HepG2 (cell line): Measurements from ENCODE around the gene COL26A1. TPM values are rescaled to one million over a fixed set of nuclear protein-coding genes. Genes with fewer than 3 reads are reported as not detected.

Source experiments
- ARID2 ChIP-seq: sonication (generic); formaldehyde crosslinking; IDR thresholded peaks from 2 replicates; pipeline ENCODE4 v1.8.1; 2022; ENCODE audit warnings: mild to moderate bottlenecking, missing genetic modification reagents, borderline replicate concordance
- CCAR2 ChIP-seq: fragments of 200-400 bp; formaldehyde crosslinking; optimal IDR thresholded peaks from 2 replicates; pipeline ENCODE3; 2018; ENCODE audit warnings: low read depth, mild to moderate bottlenecking, low read length, moderate library complexity
- FOXC1 ChIP-seq: sonication (generic); formaldehyde crosslinking; IDR thresholded peaks from 2 replicates; pipeline ENCODE4 v1.8.0; 2022; ENCODE audit warnings: mild to moderate bottlenecking, missing genetic modification reagents, borderline replicate concordance
- HNF4A ChIP-seq: sonication (generic); formaldehyde crosslinking; IDR thresholded peaks from 2 replicates; pipeline ENCODE4 v1.4.0; 2020; ENCODE audit warnings: missing genetic modification reagents
- HNF4G ChIP-seq, 2 experiments: sonication (generic) in 1 of 2; formaldehyde crosslinking in 1 of 2; IDR thresholded peaks; 2 replicates each; pipeline versions ENCODE4 v1.4.0 to v1.6.1; 2011 to 2020; ENCODE audit warnings: borderline replicate concordance in 2 of 2, low read depth in 2 of 2, mild to moderate bottlenecking in 2 of 2, low read length in 1 of 2, missing genetic modification reagents in 1 of 2, moderate library complexity in 1 of 2
- HOXA9 ChIP-seq: sonication (generic); formaldehyde crosslinking; IDR thresholded peaks from 2 replicates; pipeline ENCODE4 v1.8.1; 2022; ENCODE audit warnings: missing genetic modification reagents, mild to moderate bottlenecking, moderate library complexity, borderline replicate concordance
- NFE2L1 ChIP-seq: sonication (generic); formaldehyde crosslinking; IDR thresholded peaks from 2 replicates; pipeline ENCODE4 v1.4.0; 2020; ENCODE audit warnings: missing genetic modification reagents, mild to moderate bottlenecking, borderline replicate concordance
- PHF20 ChIP-seq: sonication (generic); formaldehyde crosslinking; IDR thresholded peaks from 2 replicates; pipeline ENCODE4 v1.5.0; 2020; ENCODE audit warnings: mild to moderate bottlenecking, missing genetic modification reagents
- PRMT3 ChIP-seq: sonication (generic); formaldehyde crosslinking; IDR thresholded peaks from 2 replicates; pipeline ENCODE4 v1.8.1; 2022; ENCODE audit warnings: low read depth, mild to moderate bottlenecking, moderate library complexity, missing genetic modification reagents, borderline replicate concordance
- RFXANK ChIP-seq: IDR thresholded peaks from 2 replicates; pipeline ENCODE4 v1.6.1; 2016
- RXRB ChIP-seq: IDR thresholded peaks from 2 replicates; pipeline ENCODE4 v1.6.1; 2016; ENCODE audit warnings: borderline replicate concordance, missing genetic modification reagents, missing compliant biosample characterization
- SOX5 ChIP-seq: IDR thresholded peaks from 2 replicates; pipeline ENCODE4 v1.6.1; 2016; ENCODE audit warnings: borderline replicate concordance
- THAP8 ChIP-seq: sonication (generic); formaldehyde crosslinking; IDR thresholded peaks from 2 replicates; pipeline ENCODE4 v1.5.1; 2020; ENCODE audit warnings: missing genetic modification reagents, mild to moderate bottlenecking, borderline replicate concordance
- YEATS4 ChIP-seq: sonication (generic); formaldehyde crosslinking; IDR thresholded peaks from 2 replicates; pipeline ENCODE4 v1.4.0; 2020; ENCODE audit warnings: missing genetic modification reagents, borderline replicate concordance
- ZNF225 ChIP-seq: sonication (generic); formaldehyde crosslinking; IDR thresholded peaks from 2 replicates; pipeline ENCODE4 v1.4.0; 2020; ENCODE audit warnings: mild to moderate bottlenecking, missing genetic modification reagents
- ZNF501 ChIP-seq: sonication (generic); formaldehyde crosslinking; IDR thresholded peaks from 2 replicates; pipeline ENCODE4 v1.5.1; 2020; ENCODE audit warnings: mild to moderate bottlenecking, moderate library complexity, missing genetic modification reagents
- ZNF510 ChIP-seq: sonication (generic); formaldehyde crosslinking; IDR thresholded peaks from 2 replicates; pipeline ENCODE4 v1.4.0; 2020; ENCODE audit warnings: low read depth, mild to moderate bottlenecking, missing genetic modification reagents
- ZNF703 ChIP-seq: sonication (generic); formaldehyde crosslinking; IDR thresholded peaks from 2 replicates; pipeline ENCODE4 v1.5.1; 2020; ENCODE audit warnings: missing genetic modification reagents, mild to moderate bottlenecking, moderate library complexity, borderline replicate concordance
- polyA plus RNA-seq, 8 experiments: library from polyadenylated mRNA; depleted of rRNA in 3 of 8; stranded (reverse) in 7 of 8; unstranded in 1 of 8; fragments of >200 nt; fragmentation: Illumina TruSeq in 4 of 8; extraction: Trizol in 4 of 8; gene quantifications; 2 replicates each; pipeline versions ENCODE4 v1.2.1 to v1.2.3, GENCODE V29; 2011 to 2016; ENCODE audit warnings: low read depth in 4 of 8, missing spikeins in 1 of 8, mixed read lengths in 1 of 8; ENCODE audit not compliant: insufficient read depth in 1 of 8
- total RNA-seq, 5 experiments: library from RNA; depleted of rRNA; stranded (reverse); fragments of >200 nt; fragmentation: Illumina TruSeq; extraction: Trizol; gene quantifications; 2 replicates each; pipeline ENCODE4 v1.2.3, GENCODE V29; 2016; ENCODE audit warnings: low read depth in 1 of 5
- TF ChIP-seq, protein P1 (sequence below): sonication (generic); formaldehyde crosslinking; IDR thresholded peaks from 2 replicates; pipeline ENCODE4 v1.9.0; 2022; ENCODE audit warnings: missing genetic modification reagents, mild to moderate bottlenecking, borderline replicate concordance
- TF ChIP-seq, protein P2 (sequence below): sonication (generic); formaldehyde crosslinking; IDR thresholded peaks from 2 replicates; pipeline ENCODE4 v1.4.0; 2020; ENCODE audit warnings: mild to moderate bottlenecking, missing genetic modification reagents
- TF ChIP-seq, protein P3 (sequence below): sonication (generic); formaldehyde crosslinking; IDR thresholded peaks from 2 replicates; pipeline ENCODE4 v1.4.0; 2020; ENCODE audit warnings: missing genetic modification reagents
- TF ChIP-seq, protein P4 (sequence below): IDR thresholded peaks from 2 replicates; pipeline ENCODE4 v1.6.1; 2016

The COL26A1 gene
- total and polyA plus RNA-seq, 2 of the 13 experiments (the other 11 are each of a cell fraction or from before 2014, with no cell fraction given) = 7.8 to 9.2 TPM

GRCh38 chr7:101537205-101537604 is 174.5 kb downstream of the COL26A1 start (continued):
- TF ChIP-seq, protein P1, sequence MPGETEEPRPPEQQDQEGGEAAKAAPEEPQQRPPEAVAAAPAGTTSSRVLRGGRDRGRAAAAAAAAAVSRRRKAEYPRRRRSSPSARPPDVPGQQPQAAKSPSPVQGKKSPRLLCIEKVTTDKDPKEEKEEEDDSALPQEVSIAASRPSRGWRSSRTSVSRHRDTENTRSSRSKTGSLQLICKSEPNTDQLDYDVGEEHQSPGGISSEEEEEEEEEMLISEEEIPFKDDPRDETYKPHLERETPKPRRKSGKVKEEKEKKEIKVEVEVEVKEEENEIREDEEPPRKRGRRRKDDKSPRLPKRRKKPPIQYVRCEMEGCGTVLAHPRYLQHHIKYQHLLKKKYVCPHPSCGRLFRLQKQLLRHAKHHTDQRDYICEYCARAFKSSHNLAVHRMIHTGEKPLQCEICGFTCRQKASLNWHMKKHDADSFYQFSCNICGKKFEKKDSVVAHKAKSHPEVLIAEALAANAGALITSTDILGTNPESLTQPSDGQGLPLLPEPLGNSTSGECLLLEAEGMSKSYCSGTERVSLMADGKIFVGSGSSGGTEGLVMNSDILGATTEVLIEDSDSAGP (CRISPR knock-in tag) = peak; percentile 11; the same call in 1 of the 2 replicates
- peak; percentile 41; the same call in 1 of the 2 replicates for TF ChIP-seq HNF4G (IDR thresholded peaks at IDR 0.05; ENCODE audit: borderline replicate concordance, low read depth, low read length)
- no peak for TF ChIP-seq HNF4G (CRISPR knock-in tag; IDR thresholded peaks at IDR 0.05; ENCODE audit: borderline replicate concordance, low read depth)
- no peak; the same call in 1 of the 2 replicates for TF ChIP-seq SOX5 (CRISPR knock-in tag)
- TF ChIP-seq PHF20 = no peak
- no peak for TF ChIP-seq THAP8 (CRISPR knock-in tag)
- TF ChIP-seq ZNF510 (CRISPR knock-in tag) = no peak
- TF ChIP-seq PRMT3 = no peak
- peak; percentile 71 for TF ChIP-seq HNF4A (CRISPR knock-in tag)
- no peak for TF ChIP-seq ARID2 (CRISPR knock-in tag)
- TF ChIP-seq ZNF501 = no peak
- TF ChIP-seq ZNF703 = no peak
- no peak for TF ChIP-seq ZNF225 (CRISPR knock-in tag)
- no peak for TF ChIP-seq YEATS4 (CRISPR knock-in tag)
- TF ChIP-seq FOXC1 = 0 out of 2 replicates have a peak, but pooled peaks have one; percentile 0
- TF ChIP-seq, protein P2, sequence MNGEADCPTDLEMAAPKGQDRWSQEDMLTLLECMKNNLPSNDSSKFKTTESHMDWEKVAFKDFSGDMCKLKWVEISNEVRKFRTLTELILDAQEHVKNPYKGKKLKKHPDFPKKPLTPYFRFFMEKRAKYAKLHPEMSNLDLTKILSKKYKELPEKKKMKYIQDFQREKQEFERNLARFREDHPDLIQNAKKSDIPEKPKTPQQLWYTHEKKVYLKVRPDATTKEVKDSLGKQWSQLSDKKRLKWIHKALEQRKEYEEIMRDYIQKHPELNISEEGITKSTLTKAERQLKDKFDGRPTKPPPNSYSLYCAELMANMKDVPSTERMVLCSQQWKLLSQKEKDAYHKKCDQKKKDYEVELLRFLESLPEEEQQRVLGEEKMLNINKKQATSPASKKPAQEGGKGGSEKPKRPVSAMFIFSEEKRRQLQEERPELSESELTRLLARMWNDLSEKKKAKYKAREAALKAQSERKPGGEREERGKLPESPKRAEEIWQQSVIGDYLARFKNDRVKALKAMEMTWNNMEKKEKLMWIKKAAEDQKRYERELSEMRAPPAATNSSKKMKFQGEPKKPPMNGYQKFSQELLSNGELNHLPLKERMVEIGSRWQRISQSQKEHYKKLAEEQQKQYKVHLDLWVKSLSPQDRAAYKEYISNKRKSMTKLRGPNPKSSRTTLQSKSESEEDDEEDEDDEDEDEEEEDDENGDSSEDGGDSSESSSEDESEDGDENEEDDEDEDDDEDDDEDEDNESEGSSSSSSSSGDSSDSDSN (CRISPR knock-in tag) = no peak
- no peak for TF ChIP-seq NFE2L1
- TF ChIP-seq RXRB (CRISPR knock-in tag) = peak; percentile 56; the same call in 1 of the 2 replicates
- no peak for TF ChIP-seq RFXANK (CRISPR knock-in tag)
- TF ChIP-seq, protein P3, sequence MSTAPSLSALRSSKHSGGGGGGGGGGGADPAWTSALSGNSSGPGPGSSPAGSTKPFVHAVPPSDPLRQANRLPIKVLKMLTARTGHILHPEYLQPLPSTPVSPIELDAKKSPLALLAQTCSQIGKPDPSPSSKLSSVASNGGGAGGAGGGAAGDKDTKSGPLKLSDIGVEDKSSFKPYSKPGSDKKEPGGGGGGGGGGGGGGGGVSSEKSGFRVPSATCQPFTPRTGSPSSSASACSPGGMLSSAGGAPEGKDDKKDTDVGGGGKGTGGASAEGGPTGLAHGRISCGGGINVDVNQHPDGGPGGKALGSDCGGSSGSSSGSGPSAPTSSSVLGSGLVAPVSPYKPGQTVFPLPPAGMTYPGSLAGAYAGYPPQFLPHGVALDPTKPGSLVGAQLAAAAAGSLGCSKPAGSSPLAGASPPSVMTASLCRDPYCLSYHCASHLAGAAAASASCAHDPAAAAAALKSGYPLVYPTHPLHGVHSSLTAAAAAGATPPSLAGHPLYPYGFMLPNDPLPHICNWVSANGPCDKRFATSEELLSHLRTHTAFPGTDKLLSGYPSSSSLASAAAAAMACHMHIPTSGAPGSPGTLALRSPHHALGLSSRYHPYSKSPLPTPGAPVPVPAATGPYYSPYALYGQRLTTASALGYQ (CRISPR knock-in tag) = no peak
- no peak for TF ChIP-seq HOXA9 (CRISPR knock-in tag)
- TF ChIP-seq, protein P4, sequence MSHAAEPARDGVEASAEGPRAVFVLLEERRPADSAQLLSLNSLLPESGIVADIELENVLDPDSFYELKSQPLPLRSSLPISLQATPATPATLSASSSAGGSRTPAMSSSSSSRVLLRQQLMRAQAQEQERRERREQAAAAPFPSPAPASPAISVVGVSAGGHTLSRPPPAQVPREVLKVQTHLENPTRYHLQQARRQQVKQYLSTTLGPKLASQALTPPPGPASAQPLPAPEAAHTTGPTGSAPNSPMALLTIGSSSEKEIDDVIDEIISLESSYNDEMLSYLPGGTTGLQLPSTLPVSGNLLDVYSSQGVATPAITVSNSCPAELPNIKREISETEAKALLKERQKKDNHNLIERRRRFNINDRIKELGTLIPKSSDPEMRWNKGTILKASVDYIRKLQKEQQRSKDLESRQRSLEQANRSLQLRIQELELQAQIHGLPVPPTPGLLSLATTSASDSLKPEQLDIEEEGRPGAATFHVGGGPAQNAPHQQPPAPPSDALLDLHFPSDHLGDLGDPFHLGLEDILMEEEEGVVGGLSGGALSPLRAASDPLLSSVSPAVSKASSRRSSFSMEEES (CRISPR knock-in tag) = no peak
- no peak for TF ChIP-seq CCAR2
